T47D (cell line): ENCODE data around the gene DAGLB.
"Not testable (repeated sequence)": the region's sequence is repeated elsewhere in the genome, so short reads cannot be mapped to it uniquely, and the experiment has no call there.

Experiments used
- DNase-seq, 2 experiments: peaks; one replicate each; pipeline versions ENCODE4 v3.0.0 to v3.0.0-alpha.2; 2011 to 2012; ENCODE audit warnings: low read depth in 1 of 2, low spot score in 1 of 2
- JUND ChIP-seq: IDR thresholded peaks from 2 replicates; pipeline ENCODE4 v1.6.1; 2012; ENCODE audit warnings: low read depth
- in situ Hi-C: cut with HindIII; loops from 2 replicates; pipeline ENCODE4 v1.10.0; 2016; ENCODE audit warnings: low sequenced_read_pairs, low pct_unique_long_range_greater_than_20kb

The DAGLB gene

GRCh38 chr7:6380310-6381095 is 67.3 kb downstream of the DAGLB start:
- in situ Hi-C loops: no loop called here
- no peak for TF ChIP-seq JUND

GRCh38 chr7:6379886-6380285 is 67.9 kb downstream of the DAGLB start:
- TF ChIP-seq JUND: no peak
- in situ Hi-C loops: no loop called here
- DNase-seq: no peak

More at GRCh38 chr7:6380310-6381095, 67.3 kb downstream of the DAGLB start:
- DNase-seq: no peak

GRCh38 chr7:6378556-6378955 is 69.2 kb downstream of the DAGLB start:
- in situ Hi-C loops, DNase-seq: not testable (repeated sequence)

GRCh38 chr7:6376820-6377219 is 70.9 kb downstream of the DAGLB start:
- TF ChIP-seq JUND: no peak
- peak in 1 of 2 experiments; percentile 36 for DNase-seq
- in situ Hi-C loops: no loop called here

GRCh38 chr7:6375348-6376101 is 72.2 kb downstream of the DAGLB start:
- peak in 1 of 2 experiments; percentile 39 for DNase-seq
- TF ChIP-seq JUND: no peak
- in situ Hi-C loops: no loop called here

GRCh38 chr7:6367701-6368211 is 80.0 kb downstream of the DAGLB start:
- in situ Hi-C loops: no loop called here
- TF ChIP-seq JUND: no peak
- DNase-seq: no peak

GRCh38 chr7:6365451-6365850 is 82.3 kb downstream of the DAGLB start:
- no peak for TF ChIP-seq JUND
- DNase-seq: no peak
- in situ Hi-C loops: no loop called here

GRCh38 chr7:6360841-6361240 is 86.9 kb downstream of the DAGLB start:
- no peak for DNase-seq
- in situ Hi-C loops: no loop called here

GRCh38 chr7:6359734-6360133 is 88.0 kb downstream of the DAGLB start:
- DNase-seq: no peak
- TF ChIP-seq JUND: no peak
- in situ Hi-C loops: no loop called here

More at GRCh38 chr7:6360841-6361240, 86.9 kb downstream of the DAGLB start:
- TF ChIP-seq JUND: no peak
